Measurements from ENCODE around the gene HELZ2. TPM values are rescaled to one million over a fixed set of nuclear protein-coding genes. Genes with fewer than 3 reads are reported as not detected.

The HELZ2 gene
- total RNA-seq, 1 experiment from 2014 or later: 27.5 TPM

- no peaks in the 10 kb centered on the region for H3K4me1 Mint-ChIP-seq
- no peak overlapping the region for H3K4me3 Mint-ChIP-seq
- H3K36me3 Mint-ChIP-seq: no peaks in the 10 kb centered on the region
- no peaks in the 10 kb centered on the region for H3K27me3 Mint-ChIP-seq (ENCODE audit: low read depth)
- no peaks in the 10 kb centered on the region for H3K9me3 Mint-ChIP-seq
- H3K27ac Mint-ChIP-seq: no peak overlapping the region
- no peak for DNase-seq (ENCODE audit: low spot score)
- POLR2A ChIA-PET: no interaction called here
- CTCF ChIA-PET: interaction anchor here (2.2 kb wide), 1 partner anchor 42 kb away, joined by 8 read pairs; the partner anchor contains the start of gene PTK6
- TF ChIP-seq ZMAT4 (CRISPR knock-in tag; IDR thresholded peaks at IDR 0.05) (no peak), NR1H2 (CRISPR knock-in tag; IDR thresholded peaks at IDR 0.05) (no peak), MLX (CRISPR knock-in tag; IDR thresholded peaks at IDR 0.05) (no peak), HMGXB4 (CRISPR knock-in tag; IDR thresholded peaks at IDR 0.05) (no peak), CREB1 (CRISPR knock-in tag; IDR thresholded peaks at IDR 0.05) (no peak), SP1 (CRISPR knock-in tag; conservative IDR thresholded peaks at IDR 0.05) (no peak), ELF4 (CRISPR knock-in tag; IDR thresholded peaks at IDR 0.05; ENCODE audit: low read depth) (no peak), CREM (CRISPR knock-in tag; IDR thresholded peaks at IDR 0.05) (no peak), ZNF425 (CRISPR knock-in tag; conservative IDR thresholded peaks at IDR 0.05) (no peak), ZBTB21 (CRISPR knock-in tag; IDR thresholded peaks at IDR 0.05; ENCODE audit: borderline replicate concordance) (no peak), ZNF416 (CRISPR knock-in tag; IDR thresholded peaks at IDR 0.05) (no peak), JUN (CRISPR knock-in tag; IDR thresholded peaks at IDR 0.05) (no peak), KAT7 (CRISPR knock-in tag; IDR thresholded peaks at IDR 0.05; ENCODE audit: borderline replicate concordance) (no peak), ARID4B (CRISPR knock-in tag; IDR thresholded peaks at IDR 0.05; ENCODE audit: borderline replicate concordance) (no peak), CBFB (CRISPR knock-in tag; IDR thresholded peaks at IDR 0.05; ENCODE audit: low read depth) (no peak), OVOL2 (CRISPR knock-in tag; IDR thresholded peaks at IDR 0.05; ENCODE audit: borderline replicate concordance) (no peak), ZNF423 (CRISPR knock-in tag; IDR thresholded peaks at IDR 0.05) (no peak)
- no peak for ATAC-seq
These were observed 5.1 kb upstream of the HELZ2 start for GRCh38 chr20:63579017-63579694.
